Activated CD8-positive, alpha-beta memory T cell treated with anti-CD3 and anti-CD28 coated beads for 48 hours (primary cell): ENCODE measurements around the gene EDIL3.

Experiments
- DNase-seq, 3 experiments: peaks; one replicate each; pipeline ENCODE4 v3.0.0-alpha.2; 2020; ENCODE audit warnings: low read depth in 2 of 3, low spot score in 2 of 3

EDIL3 gene

DNA sequence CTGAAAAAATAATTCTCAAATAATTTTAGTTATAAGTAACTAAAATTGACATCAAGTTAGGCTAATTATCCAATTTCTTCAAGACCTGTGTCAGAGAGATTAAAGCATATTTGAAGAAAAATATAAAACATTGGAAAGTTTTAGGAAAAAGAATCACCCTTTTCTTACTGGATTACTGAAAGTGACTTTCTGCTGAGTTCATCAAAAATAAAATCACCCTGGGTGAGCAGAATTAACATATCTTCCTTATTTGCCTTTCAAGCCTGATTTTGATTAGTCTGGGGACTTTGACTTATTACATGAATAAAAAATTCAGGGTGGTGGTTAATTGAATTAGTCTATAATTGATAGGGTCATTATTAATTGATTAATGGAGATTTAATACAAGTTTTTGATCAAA lies 411.8 kb downstream of the EDIL3 start:
- DNase-seq, result no peak

DNA sequence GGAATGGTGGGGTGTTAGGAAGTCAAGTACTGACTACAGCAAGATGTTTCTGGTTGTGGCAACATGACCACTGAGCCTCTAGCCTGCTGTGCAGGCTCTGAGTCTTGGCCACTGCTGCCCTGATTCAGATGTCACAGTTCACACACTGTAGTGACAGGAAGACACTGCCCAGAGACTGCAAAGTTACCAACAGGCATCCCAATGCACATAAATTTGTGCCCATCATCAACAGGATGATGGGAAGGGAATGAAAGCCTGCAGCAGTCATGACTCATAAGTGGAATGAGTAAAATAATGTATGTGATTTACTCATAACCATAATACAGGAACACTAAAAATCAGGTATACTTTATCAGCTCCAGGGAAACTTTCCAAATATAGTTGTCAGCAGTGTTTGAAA lies 412.4 kb downstream of the EDIL3 start:
- no peak for DNase-seq

- no peak for DNase-seq
These were observed 417.3 kb downstream of the EDIL3 start for GRCh38 chr5:83967417-83967816.

DNA sequence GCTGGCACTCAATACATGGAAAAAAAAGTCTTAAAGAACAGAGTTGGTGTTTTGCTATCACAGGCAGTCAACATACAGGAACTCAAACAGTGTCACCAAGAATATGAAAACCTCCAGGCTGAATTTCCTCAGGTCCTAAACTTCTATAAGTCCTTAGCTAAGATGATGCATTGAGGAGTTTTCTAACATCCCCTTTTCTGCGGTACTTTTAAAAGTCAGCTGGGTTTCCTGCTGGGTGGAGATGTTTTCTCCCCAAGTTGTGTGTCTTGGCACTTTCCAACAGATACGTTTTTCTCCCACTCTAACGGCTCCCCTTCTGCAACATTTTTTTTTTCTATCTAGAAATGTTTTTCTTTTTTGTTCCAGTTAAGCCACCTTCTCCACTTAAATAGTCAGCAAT lies 419.2 kb downstream of the EDIL3 start:
- no peak for DNase-seq

GRCh38 chr5:83964271-83964670 lies 420.4 kb downstream of the EDIL3 start:
- no peak for DNase-seq

DNA sequence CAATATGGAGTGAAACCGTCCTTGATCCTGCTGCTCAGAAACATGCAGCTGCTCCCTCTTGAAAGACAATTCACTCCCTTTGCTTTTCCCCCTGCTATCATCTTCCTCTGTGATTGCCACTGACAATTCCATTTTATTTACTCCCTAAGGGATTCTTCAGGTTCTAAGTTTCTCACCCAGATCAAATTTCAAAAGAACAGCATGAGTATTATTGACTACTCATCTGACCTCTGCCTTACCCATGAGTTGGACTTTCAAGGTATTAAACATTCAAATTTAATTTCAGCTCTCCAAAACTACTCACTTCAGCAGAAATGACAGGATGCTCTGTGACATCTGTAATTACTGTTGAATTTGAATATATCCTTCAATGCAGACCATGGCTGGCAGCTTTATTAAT lies 427.5 kb downstream of the EDIL3 start:
- no peak for DNase-seq

GRCh38 chr5:83956386-83956785 lies 428.3 kb downstream of the EDIL3 start:
- DNase-seq, result no peak

DNA sequence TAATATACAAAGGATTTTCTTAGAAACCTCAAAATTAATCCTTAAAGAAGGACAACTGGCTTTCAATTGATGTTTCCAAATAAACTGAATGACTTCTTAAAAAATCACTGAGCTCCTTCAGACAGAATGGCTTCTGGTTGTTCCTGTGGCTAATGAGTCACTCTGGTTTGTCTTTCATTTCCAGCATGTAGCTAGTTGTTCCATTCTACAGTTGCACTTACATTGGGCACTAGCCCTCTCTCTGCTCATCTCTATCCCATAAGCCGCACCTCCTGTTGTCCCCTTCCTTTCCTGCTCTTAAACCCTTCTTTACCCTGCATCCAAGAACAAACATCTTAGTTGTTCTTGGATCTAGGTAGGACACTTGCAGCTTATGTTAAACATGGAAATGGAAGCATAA lies 428.8 kb downstream of the EDIL3 start:
- DNase-seq, result no peak

GRCh38 chr5:83947763-83948162 lies 436.9 kb downstream of the EDIL3 start:
- DNase-seq, result no peak

DNA sequence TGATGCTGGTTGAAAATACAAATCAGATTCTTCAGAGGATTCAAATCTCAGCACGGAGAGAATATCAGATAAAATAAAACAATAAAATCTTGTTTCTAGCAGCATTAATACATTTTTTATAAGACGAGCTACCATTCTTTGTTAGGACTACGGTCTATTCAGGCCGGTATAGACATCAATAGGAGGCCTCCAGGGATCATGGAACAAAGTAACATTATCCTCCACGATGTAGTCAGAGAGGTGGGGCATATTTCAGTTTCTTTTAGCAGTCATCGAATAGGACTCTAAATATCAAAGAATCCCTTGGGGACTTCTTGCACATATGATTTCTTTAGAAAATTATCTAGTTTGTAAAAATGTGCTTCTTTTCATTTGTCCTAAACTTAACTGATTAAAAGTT lies 438.2 kb downstream of the EDIL3 start:
- DNase-seq, result no peak

GRCh38 chr5:83942155-83942554 lies 442.5 kb downstream of the EDIL3 start:
- no peak for DNase-seq

DNA sequence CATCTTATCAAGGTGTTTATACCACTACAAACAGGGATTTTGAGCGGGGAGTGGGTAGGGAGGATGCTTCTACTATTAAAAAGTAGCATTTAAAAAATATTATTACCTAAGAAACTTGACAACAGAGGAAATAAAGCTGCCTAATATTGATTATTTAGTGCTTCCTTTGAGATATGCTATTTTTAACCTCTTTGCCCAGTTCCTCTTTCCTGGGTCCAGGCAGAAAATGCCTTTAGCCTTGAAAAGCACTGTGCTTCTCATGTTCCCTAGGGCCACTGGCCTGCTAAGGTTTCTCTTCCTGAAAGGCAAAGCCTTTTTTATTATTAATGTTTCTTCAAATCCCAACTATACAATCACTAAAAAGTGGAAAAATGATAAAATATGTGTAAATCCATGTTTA lies 446.8 kb downstream of the EDIL3 start:
- no peak for DNase-seq

DNA sequence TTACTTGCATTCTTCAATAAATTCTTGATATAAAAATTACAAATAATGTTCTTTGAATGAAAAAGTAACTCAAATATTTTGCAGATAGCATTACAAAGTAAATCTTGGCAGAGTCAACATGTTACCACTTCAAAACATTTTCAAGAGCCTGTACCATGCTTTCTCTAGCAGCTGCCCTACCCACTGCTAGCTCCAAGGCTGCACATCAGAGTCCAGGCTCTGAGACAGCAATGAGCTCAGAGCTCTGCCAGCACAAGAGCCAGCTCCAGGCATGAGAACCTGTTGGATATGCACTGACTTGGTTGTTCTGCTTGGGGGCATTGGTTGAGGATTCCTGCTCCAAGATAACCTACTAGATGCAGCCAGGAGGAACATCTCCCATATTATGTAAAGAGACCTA lies 452.7 kb downstream of the EDIL3 start:
- DNase-seq, result no peak

DNA sequence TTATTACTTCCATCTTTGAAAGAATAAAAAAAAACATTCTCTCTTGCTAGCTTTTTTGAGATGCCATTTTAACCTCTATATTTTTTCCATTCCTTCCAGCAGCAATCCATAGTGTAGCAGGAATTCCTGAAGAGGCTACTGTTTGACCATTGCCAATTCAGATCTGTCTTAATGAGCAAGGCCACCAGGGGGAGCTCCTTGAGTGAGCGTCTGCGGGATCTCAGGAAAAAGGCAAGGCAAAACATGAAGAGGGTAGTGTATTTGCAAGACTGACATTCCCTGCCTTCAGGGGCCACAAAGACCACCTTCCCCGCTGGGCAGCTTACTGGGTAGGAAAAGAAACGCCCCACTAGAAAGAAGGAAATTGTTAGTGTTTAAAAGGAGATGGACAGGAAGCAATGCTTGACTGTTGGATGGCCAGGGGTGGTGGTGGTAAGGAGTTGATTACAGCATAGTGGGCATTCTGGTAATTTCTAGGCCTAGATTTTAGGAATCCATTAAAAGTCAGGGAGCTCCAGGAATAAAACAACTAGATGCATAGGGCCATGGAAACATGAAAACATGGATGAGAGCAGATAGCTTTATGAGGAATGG lies 457.4 kb downstream of the EDIL3 start:
- peak in 2 of 3 experiments; percentile 12 to 16 for DNase-seq

DNA sequence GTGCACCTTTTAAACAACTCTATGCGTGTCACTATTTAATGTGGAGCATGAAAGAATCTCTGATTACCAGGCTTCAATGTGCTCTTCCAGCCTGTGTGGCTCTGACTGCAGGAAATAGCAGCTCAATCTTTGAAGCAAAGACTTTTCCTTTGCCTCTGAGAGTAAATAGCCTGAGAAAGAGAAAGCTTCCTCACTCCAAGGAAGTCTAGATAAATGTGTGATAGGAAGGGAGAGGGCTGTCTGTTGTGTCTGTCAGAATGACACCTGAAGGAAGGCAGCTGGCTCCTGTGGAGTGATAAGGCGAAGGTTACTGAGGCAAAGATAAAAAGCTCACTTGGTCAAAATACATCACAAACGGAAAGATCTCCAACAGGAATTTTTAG lies 458.7 kb downstream of the EDIL3 start:
- no peak for DNase-seq

GRCh38 chr5:83925321-83925954 lies 459.2 kb downstream of the EDIL3 start:
- DNase-seq, result no peak

GRCh38 chr5:83924891-83925290 lies 459.8 kb downstream of the EDIL3 start:
- DNase-seq, result no peak

DNA sequence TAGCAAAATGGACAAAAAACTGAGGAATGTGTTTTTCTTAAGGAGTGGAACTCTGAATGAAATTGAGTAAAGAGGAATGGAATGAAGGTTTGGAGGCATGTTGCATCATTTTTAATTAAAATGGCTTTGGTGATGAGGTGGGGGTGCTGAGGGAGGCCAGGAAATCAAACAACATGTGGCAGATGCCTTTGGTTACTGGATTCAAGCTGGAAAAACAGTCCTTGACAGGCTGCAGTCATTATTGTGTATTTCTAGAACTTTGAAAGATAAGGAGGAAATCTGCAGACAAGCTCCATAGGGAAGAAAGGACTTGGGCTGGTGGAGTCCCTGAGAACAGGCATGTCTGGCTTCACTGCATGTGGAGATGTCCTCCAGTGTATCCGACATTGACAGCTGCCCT lies 460.5 kb downstream of the EDIL3 start:
- DNase-seq, result no peak

- no peak for DNase-seq
These were observed 462.0 kb downstream of the EDIL3 start for GRCh38 chr5:83922699-83923098.

- no peak for DNase-seq
These were observed 462.9 kb downstream of the EDIL3 start for GRCh38 chr5:83921666-83922193.

DNA sequence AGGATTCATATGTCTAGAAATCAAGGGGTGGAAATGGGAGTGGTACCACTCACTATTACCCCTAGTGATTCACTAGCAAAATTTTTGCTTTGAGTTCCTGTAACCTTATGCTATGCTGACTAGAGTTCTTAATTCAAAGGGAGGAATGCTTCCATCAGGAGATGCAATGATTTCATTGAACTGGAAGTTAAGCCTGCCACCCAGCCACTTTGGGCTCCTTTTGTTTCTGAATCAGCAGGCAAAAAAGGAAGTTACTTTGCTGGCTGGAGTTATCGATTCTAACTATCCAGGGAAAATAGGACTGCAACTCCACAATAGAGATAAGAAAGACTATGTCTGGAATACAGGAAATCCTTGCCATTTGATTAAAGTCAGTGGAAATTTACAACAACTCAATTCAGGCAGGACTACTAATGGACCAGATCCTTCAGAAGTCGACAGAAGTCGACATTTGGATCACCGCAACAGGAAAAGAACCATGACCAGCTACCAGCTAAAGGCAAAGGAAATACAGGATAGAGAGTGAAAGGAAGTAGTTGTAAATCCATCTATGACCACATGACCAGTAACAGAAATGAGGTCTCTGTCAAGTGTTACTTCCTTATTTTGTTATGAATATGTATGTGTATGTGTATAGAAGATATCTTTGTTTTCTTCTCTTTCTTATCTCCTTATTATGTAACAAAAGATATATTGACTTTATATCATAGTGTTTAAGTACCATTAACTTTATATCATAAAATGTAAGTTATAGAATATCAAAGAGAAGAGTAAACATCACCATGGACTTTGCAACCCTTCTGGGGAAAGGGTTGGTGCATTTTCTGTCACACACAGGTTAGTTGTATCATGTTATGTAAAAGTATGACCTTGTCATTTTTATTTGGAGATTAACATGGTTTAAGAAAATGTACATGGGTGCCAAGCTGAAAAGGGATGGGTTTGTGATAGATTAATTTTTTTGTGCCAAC lies 465.3 kb downstream of the EDIL3 start:
- no peak for DNase-seq
